LNCAP (cell line): ENCODE results near the gene TNFRSF1A.

Experiments
- TF ChIP-seq, protein P1 (sequence below): fragments of 450-650 bp; IDR thresholded peaks from 2 replicates; pipeline ENCODE4 v1.5.1; 2017; ENCODE audit warnings: mild to moderate bottlenecking

The TNFRSF1A gene

DNA sequence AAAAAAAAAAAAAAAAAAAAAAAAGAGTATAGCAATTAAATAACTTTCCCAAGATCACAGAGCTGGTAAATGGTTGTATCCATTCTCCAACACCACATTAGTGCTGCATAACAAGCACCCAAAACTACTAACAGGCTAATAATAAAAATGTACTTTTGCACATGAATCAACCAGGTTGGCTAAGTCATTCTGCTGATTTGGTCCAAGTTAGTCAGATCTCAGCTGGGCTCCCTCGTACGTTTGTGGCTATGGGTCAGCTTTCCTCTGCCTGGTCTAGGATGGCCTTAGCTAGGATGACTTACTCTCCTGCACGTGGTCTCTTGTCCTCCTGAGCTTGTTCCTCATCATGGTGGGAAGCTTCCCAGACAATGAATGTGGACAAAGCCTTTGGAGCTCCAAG is 39.3 kb downstream of the TNFRSF1A start:
- TF ChIP-seq, protein P1, sequence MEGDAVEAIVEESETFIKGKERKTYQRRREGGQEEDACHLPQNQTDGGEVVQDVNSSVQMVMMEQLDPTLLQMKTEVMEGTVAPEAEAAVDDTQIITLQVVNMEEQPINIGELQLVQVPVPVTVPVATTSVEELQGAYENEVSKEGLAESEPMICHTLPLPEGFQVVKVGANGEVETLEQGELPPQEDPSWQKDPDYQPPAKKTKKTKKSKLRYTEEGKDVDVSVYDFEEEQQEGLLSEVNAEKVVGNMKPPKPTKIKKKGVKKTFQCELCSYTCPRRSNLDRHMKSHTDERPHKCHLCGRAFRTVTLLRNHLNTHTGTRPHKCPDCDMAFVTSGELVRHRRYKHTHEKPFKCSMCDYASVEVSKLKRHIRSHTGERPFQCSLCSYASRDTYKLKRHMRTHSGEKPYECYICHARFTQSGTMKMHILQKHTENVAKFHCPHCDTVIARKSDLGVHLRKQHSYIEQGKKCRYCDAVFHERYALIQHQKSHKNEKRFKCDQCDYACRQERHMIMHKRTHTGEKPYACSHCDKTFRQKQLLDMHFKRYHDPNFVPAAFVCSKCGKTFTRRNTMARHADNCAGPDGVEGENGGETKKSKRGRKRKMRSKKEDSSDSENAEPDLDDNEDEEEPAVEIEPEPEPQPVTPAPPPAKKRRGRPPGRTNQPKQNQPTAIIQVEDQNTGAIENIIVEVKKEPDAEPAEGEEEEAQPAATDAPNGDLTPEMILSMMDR, result no peak

DNA sequence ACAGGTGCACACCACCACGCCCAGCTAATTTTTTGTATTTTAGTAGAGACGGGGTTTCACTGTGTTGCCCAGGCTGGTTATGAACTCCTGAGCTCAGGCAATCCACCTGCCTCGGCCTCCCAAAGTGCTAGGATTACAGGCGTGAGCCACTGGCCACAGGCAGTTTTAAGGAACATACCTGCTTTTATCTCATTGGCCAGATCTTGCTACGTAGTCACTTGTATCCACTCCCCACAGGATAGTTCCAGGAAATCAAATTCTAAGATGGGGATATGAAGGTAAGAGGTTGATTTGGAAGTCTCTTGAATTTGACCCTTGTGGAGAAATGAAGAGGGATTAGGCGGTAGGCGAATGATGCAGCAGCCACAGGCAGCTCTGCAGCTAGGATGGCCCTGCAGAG is 40.2 kb downstream of the TNFRSF1A start:
- TF ChIP-seq, protein P1, result no peak

DNA sequence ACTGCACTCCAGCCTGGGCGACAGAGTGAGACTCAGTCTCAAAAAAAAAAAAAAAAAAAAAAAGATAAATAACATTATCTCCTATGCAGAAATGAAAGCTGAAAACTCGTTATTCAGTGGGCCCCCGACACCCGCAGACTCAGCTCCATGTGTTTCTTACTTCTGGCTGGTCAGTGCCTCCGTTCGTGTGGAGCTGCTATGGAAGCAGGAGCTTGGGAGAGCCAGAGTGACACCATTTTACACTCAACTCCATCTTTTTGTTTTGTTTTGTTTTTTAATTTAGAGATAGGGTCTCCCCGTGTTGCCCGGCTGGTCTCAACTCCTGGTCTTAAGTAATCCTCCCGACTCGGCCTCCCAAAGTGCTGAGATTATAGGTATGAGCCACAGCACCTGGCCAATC is 44.7 kb downstream of the TNFRSF1A start:
- TF ChIP-seq, protein P1, result no peak

DNA sequence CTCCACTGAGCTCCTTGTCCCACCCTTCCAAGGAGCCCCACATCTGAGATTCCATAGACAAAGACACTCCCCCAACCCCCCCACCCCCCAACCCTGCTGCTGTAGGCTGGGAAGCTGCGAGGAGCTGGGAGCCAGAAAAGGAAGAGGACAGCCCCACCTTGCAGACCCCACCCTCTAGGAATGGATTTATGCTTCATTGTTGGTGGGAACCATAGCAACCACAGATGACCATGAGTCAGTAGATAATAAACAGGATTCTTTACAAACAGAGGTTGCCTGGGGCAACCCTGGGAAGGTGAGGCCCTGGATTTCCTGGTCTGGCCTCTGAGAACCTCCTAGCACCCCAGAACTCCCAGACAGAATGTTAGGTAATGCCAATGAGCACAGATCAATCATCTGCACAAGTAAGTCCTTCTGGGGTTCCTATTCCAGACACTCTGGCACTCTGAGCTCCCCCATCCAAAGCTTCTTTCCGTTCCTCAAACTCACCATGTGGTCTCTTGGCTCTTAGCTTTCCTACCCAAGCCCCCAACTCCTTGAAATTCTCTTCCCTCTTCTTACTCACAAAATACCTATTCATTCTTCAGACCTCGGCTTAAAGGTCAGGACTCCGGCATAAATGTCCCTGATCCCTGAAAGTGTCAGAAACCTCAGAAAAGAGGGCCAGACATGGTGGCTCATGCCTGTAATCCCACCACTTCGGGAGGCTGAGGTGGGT is 46.6 kb downstream of the TNFRSF1A start:
- TF ChIP-seq, protein P1, result no peak

DNA sequence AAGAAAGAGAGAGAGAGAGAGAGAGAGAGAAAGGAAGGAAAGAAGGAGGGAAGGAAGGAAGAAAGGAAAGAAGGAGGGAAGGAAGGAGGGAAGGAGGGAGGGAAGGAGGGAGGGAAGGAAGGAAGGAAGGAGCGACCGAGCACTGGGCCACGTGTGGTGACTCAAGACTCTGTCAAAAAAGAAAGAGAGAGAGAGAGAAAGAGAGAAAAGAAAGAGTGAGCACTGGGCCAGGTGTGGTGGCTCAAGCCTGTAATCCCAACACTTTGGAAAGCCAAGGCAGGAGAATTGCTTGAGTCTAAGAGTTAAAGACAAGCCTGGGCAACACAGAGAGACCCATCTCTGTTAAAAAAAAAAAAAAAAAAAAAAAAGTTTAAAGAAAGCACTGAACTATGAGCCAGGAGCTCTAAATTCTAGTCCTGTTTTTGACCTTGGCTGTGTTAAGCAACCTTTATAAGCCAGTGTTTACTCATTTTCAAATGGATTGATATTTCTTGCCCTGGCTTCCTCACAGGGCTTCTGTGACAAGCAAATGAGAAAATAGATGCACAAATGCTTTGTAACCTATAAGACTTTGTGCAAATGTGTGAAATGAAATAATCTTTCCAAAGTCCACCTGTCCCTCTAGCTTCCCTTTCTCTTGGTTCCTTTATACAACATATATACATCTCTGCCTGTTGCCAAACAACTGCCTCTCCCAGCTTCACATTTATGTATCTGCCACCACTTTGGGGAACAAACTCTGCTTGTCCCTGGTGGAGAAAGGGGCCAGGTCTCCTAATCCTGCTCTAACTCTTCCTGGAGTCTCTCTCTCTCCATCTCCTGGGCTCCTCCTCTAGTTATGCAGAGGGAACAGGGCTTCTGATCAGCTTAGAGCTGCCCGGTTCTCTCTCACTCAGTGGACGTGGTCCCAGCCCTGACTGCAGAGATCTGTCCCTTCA is 47.5 kb downstream of the TNFRSF1A start:
- TF ChIP-seq, protein P1, result no peak

DNA sequence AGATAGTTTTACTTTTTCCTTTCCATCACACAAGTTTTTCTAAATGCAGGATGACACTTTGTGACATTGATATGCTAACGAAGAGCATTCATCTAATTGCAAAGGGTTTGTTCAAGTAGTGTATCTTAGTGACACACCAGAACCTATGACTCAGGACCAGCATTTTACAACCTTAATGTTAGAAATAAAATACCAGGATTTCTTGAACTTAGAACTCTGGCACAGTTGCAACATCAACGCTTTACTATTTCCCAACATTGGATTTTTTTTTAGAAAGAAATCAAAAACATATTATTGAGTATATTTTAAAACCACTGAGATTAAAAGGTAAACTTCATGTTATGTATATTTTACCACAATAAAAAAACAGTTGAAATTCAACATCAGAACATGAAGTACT is 49.3 kb downstream of the TNFRSF1A start:
- TF ChIP-seq, protein P1, result no peak

DNA sequence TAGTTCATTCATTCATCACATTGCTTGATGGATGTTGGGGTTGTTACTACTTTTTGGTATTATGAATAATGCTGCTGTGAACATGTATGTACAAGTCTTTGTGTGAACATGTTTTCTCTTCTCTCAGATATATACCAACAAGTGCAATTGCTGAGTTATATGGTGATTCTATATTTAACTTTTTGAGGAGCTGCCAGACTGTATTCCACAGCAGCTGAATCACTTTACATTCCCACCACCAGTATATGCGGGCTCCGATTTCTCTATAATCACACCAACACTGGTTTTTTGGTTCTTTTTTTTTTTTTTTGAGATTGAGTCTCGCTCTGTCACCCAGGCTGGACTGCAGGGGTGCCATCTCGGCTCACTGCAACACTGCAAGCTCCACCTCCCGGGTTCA is 53.6 kb downstream of the TNFRSF1A start:
- TF ChIP-seq, protein P1, result no peak
